Liver (tissue), 3 donors: ENCODE data around the gene INO80D.

Source experiments
- EGR1 ChIP-seq, 2 donors: IDR thresholded peaks; 2 replicates each; pipeline ENCODE4 v1.6.1; 2016 to 2018; ENCODE audit warnings: antibody characterized with exemption in 2 of 2, low read depth in 2 of 2
- FOXA2 ChIP-seq: IDR thresholded peaks from 2 replicates; pipeline ENCODE4 v1.6.1; 2016; ENCODE audit warnings: antibody characterized with exemption
- GABPA ChIP-seq, 2 donors: IDR thresholded peaks in 1 of 2; conservative IDR thresholded peaks in 1 of 2; 2 replicates each; pipeline ENCODE4 v1.6.1; 2016; ENCODE audit warnings: antibody characterized with exemption in 2 of 2, mild to moderate bottlenecking in 1 of 2, moderate library complexity in 1 of 2
- HNF4G ChIP-seq: IDR thresholded peaks from 2 replicates; pipeline ENCODE4 v1.6.1; 2016; ENCODE audit warnings: antibody characterized with exemption
- MAX ChIP-seq: IDR thresholded peaks from 2 replicates; pipeline ENCODE4 v1.6.1; 2016; ENCODE audit warnings: antibody characterized with exemption
- RAD21 ChIP-seq, 2 donors: IDR thresholded peaks; 2 replicates each; pipeline ENCODE4 v1.6.1; 2016; ENCODE audit warnings: antibody characterized with exemption in 2 of 2, mild to moderate bottlenecking in 2 of 2
- RXRA ChIP-seq, 2 donors: IDR thresholded peaks; 2 replicates each; pipeline ENCODE4 v1.6.1; 2017 to 2018; ENCODE audit warnings: antibody characterized with exemption in 2 of 2, mild to moderate bottlenecking in 1 of 2
- SP1 ChIP-seq: IDR thresholded peaks from 2 replicates; pipeline ENCODE4 v1.6.1; 2018; ENCODE audit warnings: antibody characterized with exemption, mild to moderate bottlenecking
- TAF1 ChIP-seq: conservative IDR thresholded peaks from 2 replicates; pipeline ENCODE4 v1.6.1; 2016; ENCODE audit warnings: antibody characterized with exemption, mild to moderate bottlenecking
- ZBTB33 ChIP-seq: IDR thresholded peaks from 2 replicates; pipeline ENCODE4 v1.6.1; 2016; ENCODE audit warnings: antibody characterized with exemption
- TF ChIP-seq, protein P1 (sequence below): fragments of 150-350 bp; IDR thresholded peaks from 2 replicates; pipeline ENCODE4 v1.5.1; 2017; ENCODE audit warnings: improper control_type of control experiment, low read depth, low read length; ENCODE audit not compliant: missing input control
- TF ChIP-seq, protein P2 (sequence below): IDR thresholded peaks from 2 replicates; pipeline ENCODE4 v1.6.1; 2016; ENCODE audit warnings: antibody characterized with exemption, mild to moderate bottlenecking
- donor health status: healthy.
- donor health status: healthy.

DNA sequence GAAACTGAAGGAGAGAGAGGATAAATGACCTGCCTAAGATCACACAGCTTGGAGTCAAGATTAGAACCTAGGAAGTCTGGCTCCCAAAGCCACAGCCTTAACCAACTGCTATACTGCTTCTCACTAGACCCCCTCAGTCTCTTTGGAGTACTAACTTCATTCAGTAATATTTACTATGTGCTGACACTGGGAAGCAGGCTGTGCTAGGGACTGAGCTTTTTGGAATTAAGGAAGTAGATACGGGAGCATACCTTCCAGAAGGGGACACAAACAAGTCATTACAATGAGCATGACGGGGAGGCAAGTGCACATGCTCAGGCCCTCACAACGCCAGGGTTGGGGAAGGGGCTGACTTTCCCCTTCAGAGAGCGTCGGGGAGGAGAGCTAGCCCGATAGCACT lies 97.7 kb downstream of the INO80D start:
- TF ChIP-seq ZBTB33 (no peak), RAD21 (IDR thresholded peaks at IDR 0.05) (no peak), RXRA (IDR thresholded peaks at IDR 0.05) (no peak), MAX (no peak), EGR1 (IDR thresholded peaks at IDR 0.05; ENCODE audit: low read depth in 2 of 2) (no peak), GABPA (IDR thresholded peaks at IDR 0.05 in 1 of 2, conservative IDR thresholded peaks at IDR 0.05 in 1 of 2) (no peak), TAF1 (no peak), SP1 (no peak), FOXA2 (no peak), HNF4G (no peak)
- TF ChIP-seq, protein P1, sequence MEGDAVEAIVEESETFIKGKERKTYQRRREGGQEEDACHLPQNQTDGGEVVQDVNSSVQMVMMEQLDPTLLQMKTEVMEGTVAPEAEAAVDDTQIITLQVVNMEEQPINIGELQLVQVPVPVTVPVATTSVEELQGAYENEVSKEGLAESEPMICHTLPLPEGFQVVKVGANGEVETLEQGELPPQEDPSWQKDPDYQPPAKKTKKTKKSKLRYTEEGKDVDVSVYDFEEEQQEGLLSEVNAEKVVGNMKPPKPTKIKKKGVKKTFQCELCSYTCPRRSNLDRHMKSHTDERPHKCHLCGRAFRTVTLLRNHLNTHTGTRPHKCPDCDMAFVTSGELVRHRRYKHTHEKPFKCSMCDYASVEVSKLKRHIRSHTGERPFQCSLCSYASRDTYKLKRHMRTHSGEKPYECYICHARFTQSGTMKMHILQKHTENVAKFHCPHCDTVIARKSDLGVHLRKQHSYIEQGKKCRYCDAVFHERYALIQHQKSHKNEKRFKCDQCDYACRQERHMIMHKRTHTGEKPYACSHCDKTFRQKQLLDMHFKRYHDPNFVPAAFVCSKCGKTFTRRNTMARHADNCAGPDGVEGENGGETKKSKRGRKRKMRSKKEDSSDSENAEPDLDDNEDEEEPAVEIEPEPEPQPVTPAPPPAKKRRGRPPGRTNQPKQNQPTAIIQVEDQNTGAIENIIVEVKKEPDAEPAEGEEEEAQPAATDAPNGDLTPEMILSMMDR = no peak
- TF ChIP-seq, protein P2, sequence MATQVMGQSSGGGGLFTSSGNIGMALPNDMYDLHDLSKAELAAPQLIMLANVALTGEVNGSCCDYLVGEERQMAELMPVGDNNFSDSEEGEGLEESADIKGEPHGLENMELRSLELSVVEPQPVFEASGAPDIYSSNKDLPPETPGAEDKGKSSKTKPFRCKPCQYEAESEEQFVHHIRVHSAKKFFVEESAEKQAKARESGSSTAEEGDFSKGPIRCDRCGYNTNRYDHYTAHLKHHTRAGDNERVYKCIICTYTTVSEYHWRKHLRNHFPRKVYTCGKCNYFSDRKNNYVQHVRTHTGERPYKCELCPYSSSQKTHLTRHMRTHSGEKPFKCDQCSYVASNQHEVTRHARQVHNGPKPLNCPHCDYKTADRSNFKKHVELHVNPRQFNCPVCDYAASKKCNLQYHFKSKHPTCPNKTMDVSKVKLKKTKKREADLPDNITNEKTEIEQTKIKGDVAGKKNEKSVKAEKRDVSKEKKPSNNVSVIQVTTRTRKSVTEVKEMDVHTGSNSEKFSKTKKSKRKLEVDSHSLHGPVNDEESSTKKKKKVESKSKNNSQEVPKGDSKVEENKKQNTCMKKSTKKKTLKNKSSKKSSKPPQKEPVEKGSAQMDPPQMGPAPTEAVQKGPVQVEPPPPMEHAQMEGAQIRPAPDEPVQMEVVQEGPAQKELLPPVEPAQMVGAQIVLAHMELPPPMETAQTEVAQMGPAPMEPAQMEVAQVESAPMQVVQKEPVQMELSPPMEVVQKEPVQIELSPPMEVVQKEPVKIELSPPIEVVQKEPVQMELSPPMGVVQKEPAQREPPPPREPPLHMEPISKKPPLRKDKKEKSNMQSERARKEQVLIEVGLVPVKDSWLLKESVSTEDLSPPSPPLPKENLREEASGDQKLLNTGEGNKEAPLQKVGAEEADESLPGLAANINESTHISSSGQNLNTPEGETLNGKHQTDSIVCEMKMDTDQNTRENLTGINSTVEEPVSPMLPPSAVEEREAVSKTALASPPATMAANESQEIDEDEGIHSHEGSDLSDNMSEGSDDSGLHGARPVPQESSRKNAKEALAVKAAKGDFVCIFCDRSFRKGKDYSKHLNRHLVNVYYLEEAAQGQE = no peak
